Caki2 (cell line): Measurements from ENCODE around the gene UBE2E1. TPM values are rescaled to one million over a fixed set of nuclear protein-coding genes. Genes with fewer than 3 reads are reported as not detected.

Experiments
- DNase-seq: peaks from one replicate; pipeline ENCODE4 v3.0.0-alpha.2; 2015; ENCODE audit warnings: low read depth
- in situ Hi-C: cut with HindIII; loops from 2 replicates; pipeline ENCODE4 v1.10.0; 2016; ENCODE audit warnings: low sequenced_read_pairs, low pct_unique_long_range_greater_than_20kb, mixed read lengths
- total RNA-seq: library from RNA; depleted of rRNA; stranded (reverse); fragments of >200 nt; shearing (Covaris generic); gene quantifications from 2 replicates; pipeline ENCODE4 v1.2.3, GENCODE V29; 2014; ENCODE audit warnings: low replicate concordance

UBE2E1 gene
- total RNA-seq, 1 experiment from 2014 or later, result 80.2 TPM

DNA sequence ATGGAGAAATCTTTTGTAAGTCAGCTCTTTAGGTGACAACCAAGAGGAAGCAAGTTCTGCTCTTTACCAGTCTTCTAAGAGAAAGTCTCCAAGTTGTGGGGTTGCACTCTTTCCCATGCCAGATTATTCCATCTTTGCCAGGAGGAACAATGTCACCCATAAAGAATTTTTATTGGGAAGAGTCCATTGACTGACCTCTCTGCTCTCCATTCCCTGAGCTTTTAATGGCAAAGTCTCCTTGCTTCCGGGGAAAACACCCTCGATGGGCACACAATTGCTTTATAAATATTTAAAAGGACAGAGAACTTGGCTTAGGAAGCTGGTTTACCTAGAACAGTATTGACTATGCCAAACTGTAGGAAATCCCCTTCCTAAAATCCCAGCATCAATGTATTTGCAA is 19.9 kb upstream of the UBE2E1 start:
- in situ Hi-C loops, result no loop called here
- DNase-seq, result no peak

DNA sequence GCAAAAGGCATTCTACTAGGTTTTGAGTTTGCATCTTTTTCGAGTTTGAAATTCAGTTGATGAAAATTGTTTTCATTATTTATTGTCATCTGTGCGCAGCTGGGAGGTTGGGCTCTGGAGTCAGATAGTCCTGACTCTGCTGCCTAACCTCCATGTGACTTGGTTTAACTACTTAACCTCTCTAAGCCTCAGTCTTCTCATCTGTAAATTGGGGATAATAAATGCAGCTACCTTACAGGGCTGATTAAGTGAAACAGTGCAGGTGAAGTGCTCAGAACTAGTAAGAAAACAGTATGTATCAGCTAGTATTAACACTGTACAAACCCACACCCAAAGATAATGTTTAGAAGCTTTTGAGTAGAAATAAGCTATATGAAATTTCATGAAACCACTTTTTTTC is 14.1 kb upstream of the UBE2E1 start:
- DNase-seq, result no peak
- in situ Hi-C loops, result no loop called here

DNA sequence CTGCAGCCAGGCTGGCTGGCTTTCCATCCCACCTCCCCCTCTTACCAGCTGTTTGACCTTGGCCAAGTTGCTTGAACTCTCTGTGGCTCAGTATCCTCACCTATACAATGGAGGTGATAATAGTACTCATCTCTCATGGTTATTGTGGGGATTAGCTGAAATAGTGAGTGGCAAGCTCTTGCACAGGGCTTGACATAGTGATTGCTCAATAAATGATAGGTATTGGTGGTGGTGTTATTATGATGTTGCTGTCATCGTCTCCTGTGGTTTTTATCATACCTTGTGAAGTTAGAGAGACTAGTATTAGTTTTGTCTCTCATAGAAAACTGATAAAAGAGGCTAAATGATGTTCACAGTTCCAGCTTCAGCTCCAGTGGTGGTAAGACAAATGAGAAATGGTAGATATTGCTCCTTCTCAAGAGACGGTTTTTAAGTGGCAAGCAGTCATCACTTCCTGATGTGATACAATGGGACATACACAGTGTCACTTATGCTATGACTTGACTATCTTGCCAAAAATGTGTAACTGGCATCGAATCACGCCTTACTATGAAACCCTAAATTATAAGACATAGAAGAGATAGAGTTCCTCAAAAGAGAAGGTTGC is 12.1 kb upstream of the UBE2E1 start:
- in situ Hi-C loops, result no loop called here
- DNase-seq, result no peak

DNA sequence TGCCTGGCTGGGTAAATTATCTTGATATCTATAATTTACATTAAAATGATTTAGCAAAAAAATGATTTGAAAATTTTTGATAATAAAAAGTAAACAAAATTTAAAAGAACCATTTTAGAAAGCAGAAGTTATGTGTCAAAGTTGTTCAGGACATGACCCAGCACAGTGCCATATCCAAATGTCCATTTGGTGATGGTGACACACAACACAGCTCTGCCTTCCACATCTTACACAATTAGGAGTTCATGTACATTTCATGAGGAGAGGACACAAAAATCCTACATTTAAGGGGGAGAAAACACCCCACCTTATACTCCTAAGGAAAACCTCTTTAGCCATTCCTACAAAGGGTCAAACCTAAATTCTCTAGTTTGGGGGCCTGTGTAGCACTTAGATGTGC is 10.7 kb upstream of the UBE2E1 start:
- no peak for DNase-seq
- in situ Hi-C loops, result no loop called here

DNA sequence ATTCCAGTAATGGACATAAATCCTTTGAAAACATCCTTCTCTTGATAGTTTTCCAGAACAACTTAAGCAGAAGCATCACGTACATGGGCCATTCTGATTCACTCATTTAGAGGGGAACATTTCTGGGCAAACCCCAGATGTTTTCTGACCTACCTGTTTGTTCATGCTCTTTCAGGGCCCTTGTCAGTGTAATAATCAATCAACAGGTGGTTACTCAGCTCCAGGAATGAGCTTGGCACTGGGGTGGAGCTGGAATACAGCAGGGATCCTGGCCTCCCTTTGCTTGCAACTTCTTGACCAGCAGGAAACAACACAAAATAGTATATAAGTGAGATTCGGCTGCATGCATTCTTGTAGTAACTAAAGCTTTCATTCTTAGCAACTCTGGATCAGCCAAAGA is 9.2 kb upstream of the UBE2E1 start:
- in situ Hi-C loops, result no loop called here
- DNase-seq, result no peak

DNA sequence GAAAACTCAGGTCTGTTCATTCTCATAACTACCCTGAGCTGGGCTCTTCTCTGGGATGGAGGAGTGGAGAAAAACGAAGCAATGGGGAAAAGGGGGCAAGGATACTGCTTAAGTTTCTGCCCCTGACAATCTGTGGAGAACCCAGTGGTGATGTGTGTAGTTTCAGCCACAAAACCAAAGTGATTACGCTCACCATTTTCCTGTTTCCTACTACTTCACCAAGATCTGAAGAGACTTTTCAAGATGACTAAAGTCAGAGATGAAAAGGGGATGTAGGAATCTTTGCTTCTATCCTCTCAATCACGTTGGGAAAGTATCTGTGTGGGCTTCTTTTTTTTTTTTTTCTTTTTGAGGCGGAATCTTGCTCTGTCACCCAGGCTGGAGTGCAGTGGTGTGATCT is 8.3 kb upstream of the UBE2E1 start:
- DNase-seq, result no peak
- in situ Hi-C loops, result no loop called here

DNA sequence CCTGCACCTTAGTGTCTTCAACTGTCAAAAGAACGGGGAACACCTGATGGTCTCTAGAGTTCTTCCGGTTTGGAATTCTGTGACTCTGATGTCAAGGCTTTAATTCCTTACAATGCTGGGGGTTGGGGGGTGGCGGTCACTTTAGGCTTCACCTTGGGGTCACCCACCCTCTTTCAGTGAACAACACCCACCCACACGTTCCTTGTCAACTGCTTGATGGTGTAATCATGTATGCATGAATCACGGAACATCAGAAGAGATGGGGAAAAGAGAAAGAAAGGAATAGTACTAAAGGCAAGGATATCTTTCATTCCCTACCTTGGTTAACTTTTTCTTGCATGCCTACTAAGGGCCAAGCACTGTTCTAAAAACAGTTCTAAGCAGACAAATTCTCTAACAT is 7.3 kb upstream of the UBE2E1 start:
- in situ Hi-C loops, result no loop called here

DNA sequence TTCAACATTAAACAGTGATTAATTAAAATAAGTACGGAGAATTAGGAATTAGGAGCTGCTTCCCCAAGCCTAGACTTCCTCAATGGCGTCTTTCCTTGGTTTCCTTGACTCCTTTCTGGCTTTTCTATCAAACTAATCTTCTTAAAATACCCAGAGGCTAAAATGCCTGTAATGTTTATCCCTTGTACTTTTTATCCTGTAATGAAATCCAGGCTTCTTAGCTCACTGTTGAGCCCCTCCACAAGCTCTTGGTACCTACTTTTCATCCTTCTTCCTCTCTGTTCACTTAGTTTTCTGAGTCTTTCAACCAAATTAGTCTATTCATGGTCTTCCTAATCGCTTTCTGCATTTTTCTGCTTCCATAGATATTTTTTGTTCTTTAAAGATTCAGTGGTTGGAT is 6.9 kb upstream of the UBE2E1 start:
- in situ Hi-C loops, result no loop called here

More for the DNA sequence above, 7.3 kb upstream of the UBE2E1 start:
- DNase-seq, result no peak

DNA sequence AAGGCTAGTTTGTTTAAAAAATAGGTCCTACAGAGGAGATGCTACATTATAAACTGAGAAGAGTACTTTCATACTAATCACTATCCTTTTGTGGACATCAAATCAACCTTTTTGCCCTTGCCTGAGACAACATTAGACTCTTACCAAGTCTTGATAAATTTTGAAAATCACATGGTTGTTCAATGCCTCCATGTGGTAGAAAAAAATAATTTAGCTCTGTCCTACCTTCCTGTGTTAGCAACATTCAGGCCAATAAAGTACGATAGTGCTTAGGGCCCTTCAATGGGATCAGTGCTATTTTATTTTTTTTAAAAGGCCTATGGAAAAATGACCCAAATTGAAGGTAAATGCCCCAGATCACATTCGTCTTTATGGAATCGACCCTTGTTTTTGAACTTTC is 5.0 kb upstream of the UBE2E1 start:
- DNase-seq, result no peak
- in situ Hi-C loops, result no loop called here

More for the DNA sequence above, 6.9 kb upstream of the UBE2E1 start:
- DNase-seq, result no peak

DNA sequence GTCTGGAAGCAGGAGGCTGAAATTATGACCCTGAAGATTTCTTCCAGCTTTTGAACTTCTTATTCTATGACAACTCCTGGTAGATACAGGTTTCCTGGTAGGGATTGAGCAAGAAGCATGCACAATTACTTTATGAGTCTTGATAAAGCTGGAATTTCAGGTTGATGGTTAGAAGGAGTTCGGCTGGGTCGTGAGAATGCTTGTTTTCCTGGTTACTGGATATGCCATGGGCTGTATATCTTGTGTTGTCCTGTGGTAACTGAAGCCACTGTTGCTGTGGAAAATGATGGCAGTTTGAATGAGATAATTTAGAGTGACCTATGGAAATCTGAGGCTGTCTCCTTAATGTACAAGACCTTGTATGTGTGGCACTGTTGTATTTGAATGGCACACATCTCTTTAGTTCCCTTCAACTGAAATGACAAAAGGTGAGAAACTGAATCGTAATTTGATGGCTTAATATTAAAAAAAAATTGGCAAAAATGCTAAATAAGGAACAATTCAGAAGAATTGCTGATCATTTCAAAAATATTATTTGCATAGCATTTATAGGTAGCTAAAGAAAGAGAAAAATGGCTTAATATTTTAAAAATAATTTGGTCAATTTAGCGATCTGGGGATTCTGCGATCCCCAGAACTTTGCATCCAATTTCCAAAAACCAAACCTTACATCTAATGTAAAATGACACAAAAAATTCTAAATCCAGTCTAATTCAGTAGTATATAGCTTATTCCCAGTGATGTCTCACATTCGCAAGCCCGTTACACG is 1.1 kb upstream of the UBE2E1 start:
- in situ Hi-C loops, result no loop called here

DNA sequence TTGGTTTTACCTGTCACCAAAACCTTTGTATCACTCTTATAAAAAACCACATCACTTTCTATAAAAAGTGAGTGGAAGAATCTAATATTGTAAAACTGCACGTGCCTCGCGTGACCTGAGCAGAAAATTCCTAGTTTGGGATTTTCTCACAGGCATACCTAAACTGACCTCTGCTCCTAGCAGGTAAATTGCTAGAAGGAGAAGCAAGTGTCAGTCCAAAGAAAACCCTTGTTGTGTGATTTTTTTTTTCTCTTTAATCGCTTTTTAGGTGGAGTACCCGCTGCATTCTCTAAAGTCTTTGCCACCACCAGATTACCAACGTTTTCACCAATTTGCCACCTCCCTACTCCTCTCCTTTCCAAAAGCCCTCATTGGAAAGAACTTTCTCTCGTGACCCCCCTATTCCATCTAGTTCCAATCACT is 534 bp upstream of the UBE2E1 start:
- DNase-seq, result no peak
- in situ Hi-C loops, result no loop called here

More for the DNA sequence above, 1.1 kb upstream of the UBE2E1 start:
- DNase-seq, result no peak

DNA sequence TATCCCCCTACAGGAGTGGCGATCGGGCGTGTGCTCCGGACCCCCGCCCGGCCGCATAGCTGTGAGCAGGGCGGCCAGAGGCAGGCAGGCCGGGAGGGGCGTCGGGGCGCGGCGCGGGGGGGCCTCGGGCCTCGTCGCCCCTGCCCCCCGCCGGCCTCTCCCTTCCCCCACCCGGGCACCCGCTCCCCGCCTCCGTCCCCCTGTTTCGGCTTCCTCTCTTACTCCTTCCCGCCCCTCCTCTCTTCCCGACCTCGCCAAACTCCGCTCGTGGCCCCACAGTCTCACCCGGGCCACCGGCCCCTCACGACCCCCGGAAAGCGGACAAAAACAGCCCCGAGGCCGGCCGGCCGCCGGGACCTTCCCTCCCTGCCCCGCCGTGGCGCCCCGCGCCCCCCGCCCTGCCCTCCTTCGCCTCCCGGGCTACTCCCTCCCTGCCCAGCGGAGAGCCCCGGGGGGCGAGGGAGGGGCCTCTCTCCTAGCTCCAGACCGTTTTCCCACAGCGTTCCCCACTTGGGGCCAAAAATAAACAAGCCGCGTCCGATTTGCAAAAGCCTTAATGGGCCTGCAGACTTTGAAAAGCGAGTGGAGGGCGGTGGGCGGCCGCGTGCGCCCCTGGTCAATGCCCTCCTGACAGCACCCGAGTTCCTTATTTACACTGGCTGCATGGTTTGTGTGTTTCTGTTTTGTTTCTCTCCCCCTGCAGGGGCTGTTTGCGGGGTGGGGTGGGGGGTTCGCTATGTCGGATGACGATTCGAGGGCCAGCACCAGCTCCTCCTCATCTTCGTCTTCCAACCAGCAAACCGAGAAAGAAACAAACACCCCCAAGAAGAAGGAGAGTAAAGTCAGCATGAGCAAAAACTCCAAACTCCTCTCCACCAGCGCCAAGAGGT is 1.0 kb downstream of the UBE2E1 start:
- no peak for DNase-seq
- in situ Hi-C loops, result no loop called here

DNA sequence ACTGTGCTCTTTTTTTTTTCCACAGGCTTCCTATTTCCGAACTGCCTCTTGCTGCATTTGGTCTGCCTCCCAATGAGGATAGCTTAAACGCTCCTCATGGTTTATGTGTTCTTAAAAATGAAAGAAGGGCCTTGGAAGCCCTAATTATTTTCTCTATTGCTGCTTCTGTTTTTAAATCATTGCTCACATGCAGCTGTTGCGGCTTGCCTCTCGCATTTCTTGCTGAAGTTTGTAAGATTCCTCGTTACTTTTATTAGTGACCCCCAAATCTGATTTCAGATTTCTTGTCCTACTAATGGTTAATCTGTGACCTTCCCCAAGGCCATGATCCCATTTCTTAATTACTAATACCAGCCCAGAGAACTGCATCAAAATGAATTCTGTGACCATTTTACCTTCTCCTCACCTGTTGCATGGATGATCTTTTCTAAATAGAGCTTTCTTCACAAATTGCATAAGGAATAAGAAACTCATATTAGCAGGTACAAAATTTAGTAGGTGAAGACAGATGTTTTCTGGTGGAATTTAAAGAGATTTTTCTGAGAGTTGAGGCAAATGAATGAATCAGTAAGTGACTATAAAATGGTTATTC is 1.8 kb downstream of the UBE2E1 start:
- no peak for DNase-seq
- in situ Hi-C loops, result no loop called here

DNA sequence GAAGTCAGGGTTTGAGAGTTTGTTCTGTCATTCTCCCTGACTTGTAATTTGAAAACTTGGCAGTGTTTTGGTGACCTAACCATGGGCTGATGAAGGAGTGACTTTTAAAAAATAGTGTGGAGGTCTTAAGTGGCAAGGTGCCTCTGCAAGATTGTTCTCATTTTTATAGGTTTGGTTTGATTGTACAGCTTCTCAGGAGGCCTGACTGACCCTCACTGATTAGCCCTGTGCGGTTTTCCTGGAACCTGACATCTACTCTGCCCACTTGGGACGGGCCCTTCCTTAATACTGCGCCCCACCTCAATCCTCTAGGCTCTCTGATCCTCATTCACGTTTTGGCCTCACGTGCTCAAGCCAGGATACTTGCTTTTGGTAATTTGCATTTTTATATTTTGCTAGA is 2.8 kb downstream of the UBE2E1 start:
- no peak for DNase-seq
- in situ Hi-C loops, result no loop called here

DNA sequence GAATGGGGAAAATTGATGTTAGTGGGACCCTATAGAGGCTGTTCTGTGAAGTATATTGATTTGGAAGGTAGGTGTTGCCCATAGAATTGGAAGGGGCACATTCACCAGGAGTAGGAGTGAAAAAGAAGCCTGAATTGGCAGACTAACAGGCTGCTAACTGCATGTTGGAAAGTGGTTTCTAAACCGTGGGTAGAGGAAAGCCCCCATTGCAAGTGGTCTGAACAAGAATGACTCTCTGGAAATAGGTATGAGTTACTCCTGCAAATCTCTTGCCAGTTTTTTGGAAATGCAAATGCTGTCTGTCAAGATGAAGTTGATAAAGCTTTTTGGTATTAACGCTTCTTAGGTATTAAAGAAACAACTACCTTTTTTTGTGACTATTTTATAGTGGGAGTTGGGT is 3.5 kb downstream of the UBE2E1 start:
- DNase-seq, result no peak
- in situ Hi-C loops, result no loop called here

DNA sequence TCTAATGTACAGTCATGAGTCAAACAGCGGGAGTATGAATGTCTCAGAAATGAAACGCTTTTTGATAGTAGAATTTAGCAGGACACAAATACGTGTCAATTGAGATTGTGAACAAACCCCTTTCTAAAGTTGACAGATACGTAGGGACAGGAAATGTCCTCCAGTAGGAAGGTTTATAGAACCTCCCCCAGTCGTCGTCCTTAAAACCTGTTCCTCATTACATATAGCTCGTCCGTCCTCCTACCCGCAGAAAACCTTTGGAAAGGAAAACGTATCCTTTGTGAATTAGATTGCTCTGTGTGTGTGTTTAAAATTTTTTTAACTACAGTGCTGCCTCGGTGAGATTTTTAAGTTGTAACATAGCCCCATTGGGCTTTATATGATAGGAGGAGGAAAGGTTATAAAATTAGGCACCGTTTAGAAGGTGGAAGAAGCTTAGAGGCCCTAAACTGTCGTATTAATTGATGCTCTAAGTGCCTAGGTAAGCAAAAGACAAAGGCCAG is 4.1 kb downstream of the UBE2E1 start:
- no peak for DNase-seq
- in situ Hi-C loops, result no loop called here

DNA sequence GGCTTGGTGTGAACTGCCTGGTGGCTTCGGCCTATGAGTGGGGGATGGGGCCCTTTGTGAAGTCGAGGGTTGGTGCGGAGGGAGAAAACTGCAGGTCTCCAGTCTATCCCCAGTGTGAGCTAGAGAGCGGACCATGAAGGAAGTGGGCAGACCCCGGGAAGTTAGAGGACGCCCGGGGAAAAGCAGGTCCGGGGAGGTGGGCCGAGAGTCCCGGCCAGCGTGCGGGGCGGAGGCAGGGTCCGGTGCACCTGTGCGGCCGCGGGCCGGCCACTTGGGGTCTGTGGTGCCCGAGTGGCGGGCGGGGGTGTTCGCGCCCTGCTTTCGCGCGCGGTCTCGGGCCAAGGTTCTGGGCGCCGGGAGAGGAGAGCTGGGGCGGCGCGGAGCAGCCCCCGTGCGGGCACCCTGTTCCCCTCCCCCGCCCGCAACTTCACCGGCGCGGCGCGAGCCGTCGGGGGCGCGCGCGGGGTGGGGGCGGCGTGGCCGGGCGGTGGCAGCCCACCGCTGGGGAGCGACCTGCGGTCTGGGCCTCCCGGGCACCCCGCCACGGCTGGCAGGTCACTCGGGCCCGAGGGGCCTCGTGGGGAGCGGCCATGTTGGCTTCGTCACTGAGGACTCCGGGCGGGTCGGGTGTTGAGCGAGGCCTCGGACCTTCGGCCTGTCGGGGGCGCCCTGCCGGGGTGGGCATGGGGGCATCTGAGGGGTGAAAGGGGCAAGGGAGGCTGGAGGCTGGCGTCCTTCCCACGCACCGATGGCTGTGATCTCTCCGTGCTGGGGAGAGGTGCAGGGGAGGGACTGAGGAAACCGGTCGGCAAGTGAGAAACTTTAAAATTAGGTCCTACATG is 4.8 kb downstream of the UBE2E1 start:
- peak; percentile 26 for DNase-seq
- in situ Hi-C loops, result no loop called here

DNA sequence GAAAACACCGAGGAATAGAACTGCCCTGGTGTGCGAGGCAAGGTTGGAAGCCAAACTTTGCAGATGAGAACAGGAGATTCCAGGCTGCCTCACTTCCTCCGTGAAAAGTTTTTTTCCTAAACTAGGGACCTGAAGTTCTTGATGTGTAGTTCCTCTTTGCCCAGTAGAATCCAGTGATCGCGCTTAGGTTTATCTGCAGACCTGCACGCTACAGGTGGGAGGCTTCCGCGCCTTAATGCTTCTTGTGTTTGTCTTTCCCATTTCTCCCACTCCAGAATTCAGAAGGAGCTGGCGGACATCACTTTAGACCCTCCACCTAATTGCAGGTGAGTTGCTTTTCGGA is 5.4 kb downstream of the UBE2E1 start:
- DNase-seq, result no peak
- in situ Hi-C loops, result no loop called here
